ENCODE data around the gene STK24. TPM values are rescaled to one million over a fixed set of nuclear protein-coding genes. Genes with fewer than 3 reads are reported as not detected.

STK24 gene
- total and polyA plus RNA-seq, 10 of the 15 experiments (the other 5 are each of a cell fraction or from before 2014, with no cell fraction given), result 7.5 to 115 (median 52.9) TPM

- WGBS (ENCODE audit: insufficient coverage, insufficient replicate concordance, low lambda C conversion rate, missing lambda C conversion rate), result 74% methylated on average over 4 of the region's 4 CpGs
- Histone ChIP-seq H3K9me3 (replicated peaks; ENCODE audit: control insufficient read depth, insufficient read depth, low read length) (no peaks in the 10 kb centered on the region), H3K4me3 (no peak overlapping the region), H3K27me3 (replicated peaks in 1 of 2; ENCODE audit: control insufficient read depth in 2 of 2, insufficient read depth in 2 of 2, low read length in 1 of 2) (no peaks in the 10 kb centered on the region), H3K9ac (ENCODE audit: control insufficient read depth, insufficient read depth, low read length) (no peak overlapping the region), H3K4me2 (ENCODE audit: control insufficient read depth, insufficient read depth) (peak overlapping the region; percentile 89), H3K79me2 (ENCODE audit: control insufficient read depth, insufficient read depth, low read length) (peaks cover 87% of the 10 kb centered on the region), H4K20me1 (ENCODE audit: control insufficient read depth, insufficient read depth) (no peaks in the 10 kb centered on the region; the same call in 1 of the 2 replicates), H2AFZ (ENCODE audit: control insufficient read depth, low read depth, low read length) (no peak overlapping the region), H3K27ac (ENCODE audit: control insufficient read depth, insufficient read depth) (peak overlapping the region; percentile 72), H3K36me3 (ENCODE audit: control insufficient read depth in 2 of 2, insufficient read depth in 2 of 2, low read length in 1 of 2) (peaks cover 6 to 9% of the 10 kb centered on the region in 2 experiments; a peak in 3 of 4 replicates), H3K4me1 (ENCODE audit: control insufficient read depth, insufficient read depth, low read length) (peaks cover 71% of the 10 kb centered on the region)
- BruUV-seq (replicated peaks), result no TSS peak
- ATAC-seq (peak; percentile 51), DNase-seq (ENCODE audit: low read depth, low spot score) (no peak), FAIRE-seq (no peak)
- SMC1A ChIA-PET (ENCODE audit: uncharacterized antibody, unreplicated experiment), result interaction anchor here (1.0 to 4.5 kb wide), 15 partner anchors 8 to 137 kb away, joined by 3 to 50 read pairs (median 8); no protein-coding TSS in a partner anchor
- CTCF ChIA-PET, result interaction anchor here (0.7 to 1.7 kb wide), 7 partner anchors 11 to 137 kb away, joined by 3 to 6 read pairs (median 5); no protein-coding TSS in a partner anchor
- POLR2A ChIA-PET, result interaction anchor here (0.9 to 3.1 kb wide), 7 partner anchors 9 to 55 kb away, joined by 3 to 25 read pairs (median 7); no protein-coding TSS in a partner anchor
- intact Hi-C loops (cut with micrococcal nuclease; ENCODE audit: unreplicated experiment), result loop anchor here (2.0 kb wide), 1 partner anchor 27 kb away; no protein-coding TSS in a partner anchor
- TF ChIP-seq NFIC (IDR thresholded peaks at IDR 0.05; ENCODE audit: low read depth, low read length) (peak; percentile 62; the same call in 1 of the 2 replicates), IRF4 (IDR thresholded peaks at IDR 0.05; ENCODE audit: low read depth, low read length) (0 out of 2 replicates have a peak, but pooled peaks have one; percentile 23), FOXM1 (IDR thresholded peaks at IDR 0.05; ENCODE audit: low read depth, low read length) (0 out of 2 replicates have a peak, but pooled peaks have one; percentile 15), ASH2L (IDR thresholded peaks at IDR 0.05; ENCODE audit: borderline replicate concordance, low read depth) (no peak), MLLT1 (IDR thresholded peaks at IDR 0.05) (0 out of 2 replicates have a peak, but pooled peaks have one; percentile 18), ZNF217 (IDR thresholded peaks at IDR 0.05) (0 out of 2 replicates have a peak, but pooled peaks have one; percentile 16), RUNX3 (IDR thresholded peaks at IDR 0.05; ENCODE audit: low read length) (peak; percentile 85), IKZF1 (conservative IDR thresholded peaks at IDR 0.05) (0 out of 2 replicates have a peak, but pooled peaks have one; percentile 10), BHLHE40 (IDR thresholded peaks at IDR 0.05; ENCODE audit: borderline replicate concordance in 1 of 2, low read depth in 2 of 2, low read length in 1 of 2) (0 out of 4 replicates have a peak, but pooled peaks of 1 of the 2 experiments have one; percentile 12), PAX5 (IDR thresholded peaks at IDR 0.05; ENCODE audit: borderline replicate concordance, low read depth, low read length) (no peak), MTA2 (IDR thresholded peaks at IDR 0.05; ENCODE audit: low read depth) (no peak), JUNB (IDR thresholded peaks at IDR 0.05) (peak; percentile 40; the same call in 1 of the 2 replicates), MEF2B (IDR thresholded peaks at IDR 0.05; ENCODE audit: partially characterized antibody, poor library complexity, severe bottlenecking) (peak; percentile 11), IKZF2 (IDR thresholded peaks at IDR 0.05) (peak in 1 of 2 experiments; percentile 22; a peak in 2 of 4 replicates), DPF2 (IDR thresholded peaks at IDR 0.05) (0 out of 2 replicates have a peak, but pooled peaks have one; percentile 6), MEF2A (IDR thresholded peaks at IDR 0.05; ENCODE audit: insufficient read depth, low read depth, low read length) (0 out of 2 replicates have a peak, but pooled peaks have one; percentile 7), BCL11A (IDR thresholded peaks at IDR 0.05; ENCODE audit: low read depth, low read length) (0 out of 2 replicates have a peak, but pooled peaks have one; percentile 10)
- TF ChIP-seq, protein P1, sequence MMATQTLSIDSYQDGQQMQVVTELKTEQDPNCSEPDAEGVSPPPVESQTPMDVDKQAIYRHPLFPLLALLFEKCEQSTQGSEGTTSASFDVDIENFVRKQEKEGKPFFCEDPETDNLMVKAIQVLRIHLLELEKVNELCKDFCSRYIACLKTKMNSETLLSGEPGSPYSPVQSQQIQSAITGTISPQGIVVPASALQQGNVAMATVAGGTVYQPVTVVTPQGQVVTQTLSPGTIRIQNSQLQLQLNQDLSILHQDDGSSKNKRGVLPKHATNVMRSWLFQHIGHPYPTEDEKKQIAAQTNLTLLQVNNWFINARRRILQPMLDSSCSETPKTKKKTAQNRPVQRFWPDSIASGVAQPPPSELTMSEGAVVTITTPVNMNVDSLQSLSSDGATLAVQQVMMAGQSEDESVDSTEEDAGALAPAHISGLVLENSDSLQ (IDR thresholded peaks at IDR 0.05), result no peak
- in situ Hi-C loops (cut with MboI), result no loop called here
- RAD21 ChIA-PET (ENCODE audit: unreplicated experiment), result interaction anchor here (0.9 to 3.2 kb wide), 16 partner anchors 9 to 660 kb away, joined by 3 to 29 read pairs (median 5); partner anchors contain the start of gene STK24
Observed at GRCh38 chr13:98515818-98516465, 61.0 kb downstream of the STK24 start.
